K562 (cell line): Measurements from ENCODE around the gene VWA2. TPM values are rescaled to one million over a fixed set of nuclear protein-coding genes. Genes with fewer than 3 reads are reported as not detected.

Experiments used
- ATAC-seq: fragments of 200-7000 bp; cut with Tn5 transposase; 3 replicates; pipeline ENCODE4 v1.9.1; 2020; ENCODE audit warnings: moderate library complexity
- BruUV-seq: library from RNA; stranded (reverse); fragments of 400-500 nt; replicated peaks from 2 replicates; lab custom pipeline; 2021; lab: Mats Ljungman, UMichigan
- CTCF ChIA-PET: fragments of 300-600 bp; formaldehyde crosslinking; extraction: SDS; loops from one replicate; lab custom pipeline; 2021; ENCODE audit warnings: low intra/inter-chr PET ratio; lab: Yijun Ruan, JAX
- POLR2A ChIA-PET: fragments of 300-600, 350-650 bp; sonication (Branson Sonifier 250); formaldehyde crosslinking; extraction: SDS; loops from one replicate; lab custom pipeline; 2021; ENCODE audit warnings: antibody characterized with exemption, inconsistent platforms; lab: Yijun Ruan, JAX
- DNase-seq, 4 experiments: peaks; one replicate each; pipeline versions ENCODE4 v3.0.0 to v3.0.0-alpha.2; 2011 to 2018; ENCODE audit warnings: low spot score in 3 of 4, mixed read lengths in 3 of 4; ENCODE audit errors: extremely low read depth in 1 of 4
- FAIRE-seq: peaks from 2 replicates; lab custom pipeline; 2011; peaks lifted over from hg19 to GRCh38; lab: Jason Lieb, UNC
- H2AFZ ChIP-seq: 2 replicates; pipeline ENCODE4 v1.6.0; 2011; ENCODE audit warnings: low read depth, low read length, control low read depth, inconsistent platforms
- H3K27ac ChIP-seq: fragments of 200-600 bp; 3 replicates; pipeline ENCODE4 v1.8.0; 2011; ENCODE audit warnings: low read depth, mild to moderate bottlenecking, control low read depth, inconsistent platforms, low read length, moderate library complexity, mixed read lengths; ENCODE audit errors: extremely low read depth
- H3K27me3 ChIP-seq, 2 experiments: fragments of 300-600 bp in 1 of 2; 2 replicates in 1 of 2; 3 replicates in 1 of 2; pipeline versions ENCODE4 v1.6.0 to v1.8.0; 2011; ENCODE audit warnings: inconsistent platforms in 2 of 2, low read length in 2 of 2, mild to moderate bottlenecking in 1 of 2, mixed read lengths in 1 of 2, moderate library complexity in 1 of 2; ENCODE audit not compliant: control insufficient read depth in 2 of 2, insufficient read depth in 2 of 2
- H3K36me3 ChIP-seq: fragments of 300-600 bp; 3 replicates; pipeline ENCODE4 v1.8.0; 2011; ENCODE audit warnings: mild to moderate bottlenecking, low read length, inconsistent platforms; ENCODE audit not compliant: control insufficient read depth, insufficient read depth
- H3K4me1 ChIP-seq, 2 experiments: fragments of 200-600 bp in 1 of 2; replicated peaks in 1 of 2; 2 replicates in 1 of 2; 3 replicates in 1 of 2; pipeline versions ENCODE4 v1.5.1 to v1.8.0; 2011; ENCODE audit warnings: inconsistent platforms in 2 of 2, low read length in 2 of 2, mild to moderate bottlenecking in 1 of 2, mixed read lengths in 1 of 2, moderate library complexity in 1 of 2; ENCODE audit not compliant: control insufficient read depth in 2 of 2, insufficient read depth in 2 of 2
- H3K4me2 ChIP-seq: 2 replicates; pipeline ENCODE4 v1.6.1; 2011; ENCODE audit warnings: low read length, control low read depth, inconsistent platforms, mixed read lengths; ENCODE audit not compliant: insufficient read depth
- H3K4me3 ChIP-seq: fragments of 200-600 bp; sonication (generic), shearing (Covaris generic); 2 replicates; pipeline ENCODE4 v1.5.1; 2016; ENCODE audit warnings: control low read depth, inconsistent platforms
- H3K79me2 ChIP-seq: fragments of 200-600 bp; 3 replicates; pipeline ENCODE4 v1.8.0; 2011; ENCODE audit warnings: low read length, inconsistent platforms; ENCODE audit not compliant: control insufficient read depth, insufficient read depth
- H3K9ac ChIP-seq, 2 experiments: 2 replicates each; pipeline versions ENCODE4 v1.6.0 to v1.6.1; 2011; ENCODE audit warnings: low read depth in 2 of 2, low read length in 2 of 2, control low read depth in 1 of 2, inconsistent platforms in 1 of 2, mild to moderate bottlenecking in 1 of 2, mixed read lengths in 1 of 2; ENCODE audit not compliant: insufficient read depth in 1 of 2
- H3K9me1 ChIP-seq: one replicate; pipeline ENCODE4 v1.6.0; 2011; ENCODE audit warnings: inconsistent platforms, mild to moderate bottlenecking, low read length, moderate library complexity; ENCODE audit not compliant: control insufficient read depth, insufficient read depth
- H3K9me3 ChIP-seq: replicated peaks from 2 replicates; pipeline ENCODE4 v1.5.1; 2011; ENCODE audit warnings: low read depth, low read length, inconsistent platforms; ENCODE audit not compliant: control insufficient read depth, insufficient read depth
- H4K20me1 ChIP-seq: replicated peaks from 2 replicates; pipeline ENCODE4 v1.6.1; 2011; ENCODE audit warnings: low read length, inconsistent platforms, mixed read lengths; ENCODE audit not compliant: control insufficient read depth, insufficient read depth
- ATF6 ChIP-seq: sonication (generic); formaldehyde crosslinking; IDR thresholded peaks from 2 replicates; pipeline ENCODE4 v1.4.0; 2020; ENCODE audit warnings: mild to moderate bottlenecking, missing genetic modification reagents
- HNRNPLL ChIP-seq: fragments of 200-400 bp; formaldehyde crosslinking; IDR thresholded peaks from 2 replicates; pipeline ENCODE4 v1.6.1; 2017; ENCODE audit warnings: low read length, low read depth, mild to moderate bottlenecking; ENCODE audit not compliant: poor library complexity, severe bottlenecking
- HNRNPUL1 ChIP-seq: fragments of 200-400 bp; formaldehyde crosslinking; IDR thresholded peaks from 2 replicates; pipeline ENCODE4 v1.6.1; 2017; ENCODE audit warnings: low read length
- MED1 ChIP-seq: sonication (generic); formaldehyde crosslinking; IDR thresholded peaks from 2 replicates; pipeline ENCODE4 v1.8.1; 2023; ENCODE audit warnings: missing genetic modification reagents, borderline replicate concordance
- NRF1 ChIP-seq, 2 experiments: fragments of 450-650 bp; IDR thresholded peaks in 1 of 2; conservative IDR thresholded peaks in 1 of 2; 2 replicates each; pipeline ENCODE4 v1.6.1; 2014; ENCODE audit warnings: mild to moderate bottlenecking in 2 of 2
- PHF20 ChIP-seq: fragments of 450-650 bp; IDR thresholded peaks from 2 replicates; pipeline ENCODE4 v1.6.1; 2018; ENCODE audit not compliant: partially characterized antibody
- RHOXF2B ChIP-seq: fragments of 250-450 bp; sonication (Bioruptor Pico); conservative IDR thresholded peaks from 2 replicates; pipeline ENCODE4 v1.5.1; 2021
- SRF ChIP-seq, 2 experiments: fragments of 250-450, 450-650 bp in 1 of 2; sonication (Bioruptor Pico) in 1 of 2; sonication (generic) in 1 of 2; formaldehyde crosslinking; IDR thresholded peaks; 2 replicates each; pipeline versions ENCODE4 v1.5.0 to v1.5.1; 2020 to 2022; ENCODE audit warnings: mild to moderate bottlenecking in 1 of 2, missing genetic modification reagents in 1 of 2
- USF2 ChIP-seq: sonication (generic); formaldehyde crosslinking; IDR thresholded peaks from 2 replicates; pipeline ENCODE4 v1.5.0; 2020; ENCODE audit warnings: missing genetic modification reagents
- ZNF3 ChIP-seq: fragments of 250-450 bp; sonication (Bioruptor Pico); IDR thresholded peaks from 2 replicates; pipeline ENCODE4 v1.5.0; 2021; ENCODE audit warnings: mild to moderate bottlenecking, moderate library complexity
- WGBS: fragments of 100-300 bp; shearing (Covaris generic); methylation state at CpG from one replicate; pipeline ENCODE4 v1.1.6; 2016; ENCODE audit warnings: low coverage, mixed read lengths; ENCODE audit not compliant: insufficient coverage; ENCODE audit errors: missing lambda C conversion rate; 5-methylcytosine and 5-hydroxymethylcytosine counted together
- in situ Hi-C: fragments of 300-500 bp; cut with MboI; formaldehyde crosslinking; loops from 4 replicates; pipeline ENCODE4 v1.15.0; 2018; ENCODE audit warnings: inconsistent platforms, mixed read lengths
- intact Hi-C: fragments of 100-400 bp; cut with micrococcal nuclease; formaldehyde crosslinking; loops from 2 replicates; pipeline ENCODE4 v1.14.2; 2022
- polyA plus RNA-seq, 8 experiments: library from polyadenylated mRNA; depleted of rRNA in 4 of 8; stranded (reverse) in 5 of 8; unstranded in 3 of 8; fragments of >200 nt; fragmentation: Nextera tagmentation in 2 of 8; fragmentation: Illumina TruSeq in 1 of 8; extraction: Ambion mirVana in 2 of 8; extraction: Trizol in 1 of 8; gene quantifications; 2 replicates each; pipeline versions ENCODE4 v1.2.1 to v1.2.3, GENCODE V29; 2011 to 2014; ENCODE audit warnings: inconsistent platforms in 1 of 8, missing spikeins in 1 of 8
- total RNA-seq, 7 experiments: library from RNA; depleted of rRNA in 6 of 7; stranded (reverse); fragments of >200 nt in 6 of 7; fragmentation: Illumina TruSeq in 2 of 7; extraction: Trizol in 2 of 7; gene quantifications; 2 replicates each; pipeline versions ENCODE4 v1.2.1 to v1.2.3, GENCODE V29; 2011 to 2021; ENCODE audit warnings: low replicate concordance in 1 of 7

VWA2 gene
- total and polyA plus RNA-seq, 9 of the 15 experiments (the other 6 are each of a cell fraction or from before 2014, with no cell fraction given), result not detected

GRCh38 chr10:114272696-114273095 lies 33.6 kb downstream of the VWA2 start:
- Histone ChIP-seq H3K9ac (no peak overlapping the region), H3K79me2 (no peaks in the 10 kb centered on the region), H3K27me3 (peaks cover 0 to 2% of the 10 kb centered on the region in 2 experiments; a peak in 1 of 5 replicates), H3K4me1 (no peaks in the 10 kb centered on the region; a peak in 1 of 5 replicates), H4K20me1 (no peaks in the 10 kb centered on the region)
- no peak for FAIRE-seq
- BruUV-seq, result no TSS peak
- no peak for ATAC-seq
- intact Hi-C loops, result no loop called here
- TF ChIP-seq NRF1 (conservative IDR thresholded peaks at IDR 0.05 in 1 of 2, IDR thresholded peaks at IDR 0.05 in 1 of 2), result no peak
- no peak for TF ChIP-seq SRF (CRISPR knock-in tag; IDR thresholded peaks at IDR 0.05)
- TF ChIP-seq HNRNPUL1, result no peak
- no peak for TF ChIP-seq MED1
- no peak for TF ChIP-seq ZNF3 (CRISPR knock-in tag)
- no peak for TF ChIP-seq USF2
- TF ChIP-seq RHOXF2B, result no peak
- no peak for TF ChIP-seq HNRNPLL
- no peak for TF ChIP-seq ATF6 (CRISPR knock-in tag)
- no peak for TF ChIP-seq PHF20
- TF ChIP-seq, all 486 proteins: peak for 0
- H3K36me3 ChIP-seq, result no peaks in the 10 kb centered on the region
- DNase-seq, result no peak
- ChIA-PET POLR2A (no interaction called here), CTCF (no interaction called here)
- in situ Hi-C loops, result no loop called here
- 0% methylated on average over 3 of the region's 6 CpGs for WGBS
- H3K9me3 ChIP-seq, result no peaks in the 10 kb centered on the region
- no peaks in the 10 kb centered on the region for H3K9me1 ChIP-seq
- no peak overlapping the region for H3K4me3 ChIP-seq
- no peak overlapping the region for H3K4me2 ChIP-seq
- no peak overlapping the region for H2AFZ ChIP-seq
- no peak overlapping the region for H3K27ac ChIP-seq
